Caco-2 (cell line): Measurements from ENCODE around the gene MISFA. TPM values are rescaled to one million over a fixed set of nuclear protein-coding genes. Genes with fewer than 3 reads are reported as not detected.
A peak's percentile ranks its signal among the peaks of the same experiment; 100 is the strongest.
"Not testable (repeated sequence)": the region's sequence is repeated elsewhere in the genome, so short reads cannot be mapped to it uniquely, and the experiment has no call there.

Experiments used
- BruUV-seq: library from RNA; stranded (reverse); fragments of 400-500 nt; replicated peaks from 2 replicates; lab custom pipeline; 2021; lab: Mats Ljungman, UMichigan
- CTCF ChIA-PET: fragments of 300-600 bp; sonication (Branson Sonifier 250); formaldehyde crosslinking; loops from one replicate; lab custom pipeline; 2022; ENCODE audit warnings: antibody characterized with exemption; lab: Charles Lee
- POLR2A ChIA-PET: fragments of 300-600 bp; sonication (Branson Sonifier 250); formaldehyde crosslinking; loops from one replicate; lab custom pipeline; 2022; ENCODE audit warnings: antibody characterized with exemption; lab: Charles Lee
- DNase-seq, 2 experiments: peaks; one replicate each; pipeline versions ENCODE4 v3.0.0 to v3.0.0-alpha.2; 2020 to 2022
- H3K27me3 ChIP-seq: replicated peaks from 2 replicates; pipeline ENCODE4 v1.6.0; 2011; ENCODE audit warnings: low read length; ENCODE audit not compliant: control insufficient read depth, insufficient read depth
- H3K36me3 ChIP-seq: 2 replicates; pipeline ENCODE4 v1.5.1; 2011; ENCODE audit warnings: low read length; ENCODE audit not compliant: control insufficient read depth, insufficient read depth
- H3K4me1 ChIP-seq: fragments of 250-450 bp; sonication (Bioruptor Pico); 2 replicates; pipeline ENCODE4 v1.5.1; 2020; ENCODE audit warnings: mild to moderate bottlenecking
- H3K4me3 ChIP-seq: 2 replicates; pipeline ENCODE4 v1.5.1; 2011; ENCODE audit warnings: low read depth, mild to moderate bottlenecking, control low read depth, low read length
- H3K9me3 ChIP-seq: fragments of 250-450 bp; sonication (Bioruptor Pico); 2 replicates; pipeline ENCODE4 v1.5.1; 2020; ENCODE audit warnings: mild to moderate bottlenecking, moderate library complexity
- H3K27ac Mint-ChIP-seq: one replicate; pipeline ENCODE4 v1.8.0; 2022; ENCODE audit warnings: mixed read lengths; ENCODE audit not compliant: unreplicated experiment
- H3K27me3 Mint-ChIP-seq: one replicate; pipeline ENCODE4 v1.8.0; 2022; ENCODE audit warnings: mixed read lengths; ENCODE audit not compliant: insufficient read depth, unreplicated experiment
- H3K36me3 Mint-ChIP-seq: one replicate; pipeline ENCODE4 v1.8.0; 2022; ENCODE audit warnings: mild to moderate bottlenecking, mixed read lengths; ENCODE audit not compliant: insufficient read depth, unreplicated experiment
- H3K4me1 Mint-ChIP-seq: one replicate; pipeline ENCODE4 v1.8.0; 2022; ENCODE audit warnings: low read depth, mixed read lengths; ENCODE audit not compliant: unreplicated experiment
- H3K4me3 Mint-ChIP-seq: one replicate; pipeline ENCODE4 v1.8.0; 2022; ENCODE audit warnings: mild to moderate bottlenecking, moderate library complexity, mixed read lengths; ENCODE audit not compliant: unreplicated experiment
- H3K9me3 Mint-ChIP-seq: one replicate; pipeline ENCODE4 v1.8.0; 2022; ENCODE audit warnings: mixed read lengths; ENCODE audit not compliant: unreplicated experiment
- CTCF ChIP-seq, 2 experiments: fragments of 200-600 bp in 1 of 2; IDR thresholded peaks; 1 replicate in 1 of 2; 2 replicates in 1 of 2; pipeline versions ENCODE4 v1.5.1 to v1.8.0; 2011 to 2022; ENCODE audit warnings: antibody characterized with exemption in 1 of 2, control low read depth in 1 of 2, inconsistent platforms in 1 of 2, low read depth in 1 of 2, low read length in 1 of 2, mild to moderate bottlenecking in 1 of 2, moderate library complexity in 1 of 2; ENCODE audit not compliant: insufficient read depth in 1 of 2, severe bottlenecking in 1 of 2, unreplicated experiment in 1 of 2
- intact Hi-C: fragments of 100-400 bp; cut with micrococcal nuclease; formaldehyde crosslinking; loops from one replicate; pipeline ENCODE4 v1.10.0; 2022; ENCODE audit not compliant: unreplicated experiment
- total RNA-seq: library from RNA; stranded (reverse); gene quantifications from 2 replicates; pipeline ENCODE4 v1.2.3, GENCODE V29; 2022

MISFA gene
- total RNA-seq, 1 experiment from 2014 or later: 8.8 TPM

GRCh38 chr11:18581825-18582224 is 17.8 kb upstream of the MISFA start:
- H3K27me3 Mint-ChIP-seq: no peaks in the 10 kb centered on the region
- H3K9me3 Mint-ChIP-seq: no peaks in the 10 kb centered on the region
- intact Hi-C loops: no loop called here
- no peak for TF ChIP-seq CTCF (IDR thresholded peaks at IDR 0.05; ENCODE audit: insufficient read depth in 1 of 2, low read depth in 1 of 2, low read length in 1 of 2, severe bottlenecking in 1 of 2, unreplicated experiment in 1 of 2)
- no peak overlapping the region for H3K4me3 Mint-ChIP-seq
- H3K4me1 ChIP-seq: peaks cover 17% of the 10 kb centered on the region
- BruUV-seq: no TSS peak
- peaks cover 14% of the 10 kb centered on the region for H3K36me3 Mint-ChIP-seq
- no peak for DNase-seq
- CTCF ChIA-PET: interaction anchor here (0.7 kb wide), 1 partner anchor 43 kb away, joined by 6 read pairs; no protein-coding TSS in a partner anchor
- peaks cover 4% of the 10 kb centered on the region; the same call in 1 of the 2 replicates for H3K9me3 ChIP-seq
- POLR2A ChIA-PET: interaction anchor here (0.6 kb wide), 1 partner anchor 34 kb away, joined by 4 read pairs; no protein-coding TSS in a partner anchor
- peaks cover 2% of the 10 kb centered on the region; the same call in 1 of the 2 replicates for H3K36me3 ChIP-seq
- no peak overlapping the region for H3K4me3 ChIP-seq
- no peaks in the 10 kb centered on the region for H3K27me3 ChIP-seq
- no peak overlapping the region for H3K27ac Mint-ChIP-seq
- H3K4me1 Mint-ChIP-seq: no peaks in the 10 kb centered on the region

- no TSS peak for BruUV-seq
- Histone ChIP-seq H3K4me1 (peaks cover 14% of the 10 kb centered on the region; the same call in 1 of the 2 replicates), H3K27me3 (no peaks in the 10 kb centered on the region), H3K4me3 (peak within 1 kb of the TSS; percentile 73), H3K36me3 (peaks cover 2% of the 10 kb centered on the region; the same call in 1 of the 2 replicates), H3K9me3 (no peaks in the 10 kb centered on the region)
- intact Hi-C loops: loop anchor here (2.0 kb wide), 1 partner anchor 46 kb away; the partner anchor contains the start of gene SPTY2D1
- Mint-ChIP-seq H3K9me3 (no peaks in the 10 kb centered on the region), H3K27ac (no peak within 1 kb of the TSS), H3K4me1 (no peaks in the 10 kb centered on the region), H3K4me3 (no peak within 1 kb of the TSS), H3K27me3 (no peaks in the 10 kb centered on the region), H3K36me3 (no peaks in the 10 kb centered on the region)
- DNase-seq: peak; percentile 94
- CTCF ChIA-PET: interaction anchor here (1.0 to 1.2 kb wide), 2 partner anchors 9 to 46 kb away, joined by 3 to 6 read pairs; partner anchors contain the start of gene SPTY2D1
- no peak for TF ChIP-seq CTCF (IDR thresholded peaks at IDR 0.05; ENCODE audit: insufficient read depth in 1 of 2, low read depth in 1 of 2, low read length in 1 of 2, severe bottlenecking in 1 of 2, unreplicated experiment in 1 of 2)
- POLR2A ChIA-PET: interaction anchor here (0.8 to 2.2 kb wide), 4 partner anchors 10 to 62 kb away, joined by 4 to 13 read pairs (median 8); partner anchors contain the start of genes SPTY2D1 and TSG101
Observed at GRCh38 chr11:18588297-18589252, 11.0 kb upstream of the MISFA start, which contains the start of gene UEVLD. Gene UEVLD, minus strand, starts transcription at chr11:18588734. Its CDS starts 80 bp downstream, at chr11:18588654.

GRCh38 chr11:18590571-18590970 is 9.0 kb upstream of the MISFA start:
- TF ChIP-seq CTCF (IDR thresholded peaks at IDR 0.05; ENCODE audit: insufficient read depth in 1 of 2, low read depth in 1 of 2, low read length in 1 of 2, severe bottlenecking in 1 of 2, unreplicated experiment in 1 of 2): no peak
- POLR2A ChIA-PET: no interaction called here
- no peak overlapping the region for H3K27ac Mint-ChIP-seq

GRCh38 chr11:18594088-18594487 is 5.5 kb upstream of the MISFA start:
- POLR2A ChIA-PET: interaction anchor here (0.6 kb wide), 1 partner anchor 90 kb away, joined by 3 read pairs; no protein-coding TSS in a partner anchor
- H3K27me3 Mint-ChIP-seq, CTCF ChIA-PET, H3K4me3 Mint-ChIP-seq, BruUV-seq, H3K27ac Mint-ChIP-seq, H3K9me3 Mint-ChIP-seq, H3K4me1 Mint-ChIP-seq, intact Hi-C loops, H3K9me3 ChIP-seq, H3K27me3 ChIP-seq, H3K36me3 Mint-ChIP-seq, H3K36me3 ChIP-seq, H3K4me3 ChIP-seq: not testable (repeated sequence)
- peaks cover 14% of the 10 kb centered on the region; the same call in 1 of the 2 replicates for H3K4me1 ChIP-seq
- peak in 1 of 2 experiments; percentile 16 for DNase-seq

More at GRCh38 chr11:18590571-18590970, 9.0 kb upstream of the MISFA start:
- no peak overlapping the region for H3K4me3 ChIP-seq
- peaks cover 14% of the 10 kb centered on the region; the same call in 1 of the 2 replicates for H3K4me1 ChIP-seq
- Mint-ChIP-seq H3K27me3 (no peaks in the 10 kb centered on the region), H3K9me3 (no peaks in the 10 kb centered on the region), H3K4me3 (no peak overlapping the region), H3K4me1 (no peaks in the 10 kb centered on the region), H3K36me3 (no peaks in the 10 kb centered on the region)
- peaks cover 2% of the 10 kb centered on the region for H3K36me3 ChIP-seq
- no peaks in the 10 kb centered on the region for H3K9me3 ChIP-seq
- CTCF ChIA-PET: no interaction called here
- BruUV-seq: no TSS peak
- no peak for DNase-seq
- no peaks in the 10 kb centered on the region for H3K27me3 ChIP-seq
- intact Hi-C loops: no loop called here
